ENCODE results near the gene TBC1D22A.

The TBC1D22A gene

DNA sequence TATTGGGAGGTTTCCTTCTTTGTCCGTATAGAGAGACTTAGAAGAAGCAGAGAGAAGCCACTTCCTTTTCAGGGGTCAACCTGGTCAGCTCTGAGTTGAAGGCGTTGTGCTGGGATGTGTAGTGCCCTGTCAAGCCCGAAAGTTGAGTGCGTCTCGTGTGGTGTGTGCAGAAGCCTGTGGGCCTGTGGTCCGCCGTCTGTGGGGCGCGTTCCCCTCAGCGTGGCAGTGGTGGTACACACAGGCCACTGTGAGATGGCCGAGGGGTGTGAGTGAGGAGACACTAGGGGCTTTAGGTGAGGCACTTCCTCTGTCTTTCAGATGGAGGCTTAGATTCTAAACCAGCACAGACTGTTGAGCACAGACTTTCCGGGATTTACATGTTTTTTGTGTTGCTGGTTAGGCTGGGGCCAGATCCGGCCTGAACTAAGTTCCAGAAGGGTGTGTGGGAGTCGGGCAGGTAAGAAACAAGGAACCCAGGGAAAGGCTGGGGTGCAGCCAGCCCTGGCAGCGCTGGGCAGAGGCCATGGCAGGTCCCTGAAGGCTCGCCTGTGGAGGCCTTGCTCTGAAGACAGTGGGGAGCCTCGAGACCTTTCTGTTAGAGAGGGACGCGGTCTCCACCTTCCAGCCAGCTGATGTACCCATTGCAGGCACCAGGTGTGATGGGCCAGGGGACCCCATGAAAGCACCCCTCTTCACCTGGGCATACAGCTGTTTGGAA is 194.2 kb downstream of the TBC1D22A start:
- DNase-seq (ENCODE audit: low read depth in 2 of 2): no peak

DNA sequence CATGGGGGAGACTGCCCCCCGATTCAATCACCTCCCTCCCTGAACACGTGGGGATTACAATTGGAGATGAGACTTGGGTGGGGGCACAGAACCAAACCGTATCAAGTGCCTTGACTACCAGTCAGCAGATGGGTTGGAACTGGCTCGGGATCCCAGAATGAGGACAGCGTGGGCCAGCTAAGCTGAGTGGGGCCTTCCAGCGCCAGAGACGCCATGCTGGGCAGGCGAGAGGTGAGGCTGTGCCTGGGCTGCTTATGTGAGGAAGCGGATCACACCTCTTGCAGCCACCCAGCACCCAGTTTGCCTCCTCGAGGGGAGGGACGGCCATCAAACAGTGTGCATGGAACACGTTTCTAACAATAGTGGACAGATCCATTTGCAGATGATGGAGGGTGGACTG is 195.1 kb downstream of the TBC1D22A start:
- DNase-seq (ENCODE audit: low read depth in 2 of 2): no peak

DNA sequence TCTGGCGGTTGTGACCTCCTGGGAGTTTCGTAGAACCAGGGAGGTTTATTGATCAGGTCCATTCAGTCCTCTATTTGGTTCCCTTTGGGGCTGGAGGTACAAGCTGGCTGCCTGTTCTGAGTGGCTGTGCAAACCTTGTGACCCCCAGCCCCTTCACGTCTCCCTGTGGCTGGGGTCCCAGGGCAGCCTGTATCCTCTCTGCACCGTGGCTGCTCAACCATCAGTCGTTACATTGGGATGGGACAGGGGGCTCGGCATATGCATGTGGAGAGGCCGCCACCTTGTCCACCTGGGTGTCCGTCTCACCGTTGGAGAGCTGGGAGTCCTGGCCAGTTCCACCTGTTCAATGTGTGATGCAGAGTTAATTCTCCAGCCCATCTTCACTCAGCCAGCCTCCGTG is 195.7 kb downstream of the TBC1D22A start:
- DNase-seq (ENCODE audit: low read depth in 2 of 2): no peak

DNA sequence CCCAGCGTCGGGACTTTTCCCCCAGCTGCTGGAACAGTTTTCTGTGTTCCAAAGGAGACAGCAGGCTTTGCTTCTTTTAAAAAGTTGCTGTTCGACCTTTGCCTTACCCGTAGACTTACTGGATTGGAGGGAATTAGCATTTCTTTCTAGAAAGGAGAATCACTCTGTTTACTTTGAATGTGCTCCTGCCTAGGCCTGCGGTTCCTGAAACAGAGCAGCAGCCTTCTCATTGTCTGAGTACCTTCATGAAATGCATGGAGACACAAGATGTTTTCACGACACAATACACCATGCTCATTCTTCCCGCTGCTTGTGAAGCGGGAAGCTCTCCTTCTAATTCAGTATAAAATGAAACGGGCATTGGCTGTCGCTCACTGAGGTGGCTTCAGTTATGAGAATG is 196.2 kb downstream of the TBC1D22A start:
- DNase-seq (ENCODE audit: low read depth in 2 of 2): no peak

DNA sequence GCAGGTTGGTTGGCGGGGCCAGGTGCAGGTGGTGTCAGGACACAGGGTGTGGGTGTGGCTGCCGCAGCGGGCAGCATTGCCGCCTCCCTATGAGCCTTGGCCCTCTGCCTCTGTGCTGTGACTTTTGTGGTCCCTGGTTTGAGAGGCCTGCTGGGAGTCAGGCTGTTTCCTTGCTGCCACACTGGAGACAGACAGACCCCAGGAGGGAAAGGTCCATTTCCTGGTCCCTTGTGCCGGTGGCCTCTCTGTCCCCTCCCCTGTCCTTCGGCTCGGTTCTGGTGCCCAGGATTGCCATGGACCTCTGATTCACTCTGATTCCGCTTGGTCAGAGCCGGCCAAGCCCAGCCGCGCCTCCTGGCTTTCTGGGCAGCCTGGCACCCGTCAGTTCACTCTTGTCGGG is 196.9 kb downstream of the TBC1D22A start:
- DNase-seq (ENCODE audit: low read depth in 2 of 2): no peak

DNA sequence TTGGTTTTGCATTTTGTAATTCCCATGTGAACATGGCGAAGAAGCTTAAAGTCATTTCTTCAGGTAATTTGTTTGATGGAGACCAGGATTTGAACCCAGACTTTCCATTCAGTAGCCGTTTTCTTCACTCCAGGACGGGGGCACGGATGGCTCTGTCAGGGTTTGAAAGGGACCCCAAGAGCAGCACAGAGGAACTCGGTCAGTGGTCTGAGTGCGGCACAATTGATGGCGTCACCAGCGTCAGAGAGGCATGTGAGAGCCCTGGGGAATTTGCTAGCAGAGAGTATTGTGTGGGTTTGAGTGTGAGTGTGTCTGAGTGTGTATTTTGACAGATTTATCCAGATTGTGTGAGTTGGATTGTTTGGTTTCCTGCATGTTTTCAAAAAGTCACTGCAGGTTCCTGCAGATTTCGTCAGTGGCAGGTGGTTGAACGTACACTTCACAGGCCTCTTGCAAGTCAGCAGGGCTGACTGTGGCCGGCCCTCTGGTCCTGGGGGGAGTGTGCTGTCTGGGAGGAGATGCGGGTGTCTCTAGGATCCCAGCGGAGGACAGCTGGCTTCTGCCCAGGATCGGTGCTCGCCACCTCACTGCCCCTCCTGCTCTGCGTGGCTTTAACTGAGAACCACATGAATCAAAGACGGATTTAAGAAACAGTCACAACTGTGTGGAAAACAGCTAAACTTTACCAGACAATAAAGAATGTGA is 199.3 kb downstream of the TBC1D22A start:
- DNase-seq (ENCODE audit: low read depth in 2 of 2): no peak

DNA sequence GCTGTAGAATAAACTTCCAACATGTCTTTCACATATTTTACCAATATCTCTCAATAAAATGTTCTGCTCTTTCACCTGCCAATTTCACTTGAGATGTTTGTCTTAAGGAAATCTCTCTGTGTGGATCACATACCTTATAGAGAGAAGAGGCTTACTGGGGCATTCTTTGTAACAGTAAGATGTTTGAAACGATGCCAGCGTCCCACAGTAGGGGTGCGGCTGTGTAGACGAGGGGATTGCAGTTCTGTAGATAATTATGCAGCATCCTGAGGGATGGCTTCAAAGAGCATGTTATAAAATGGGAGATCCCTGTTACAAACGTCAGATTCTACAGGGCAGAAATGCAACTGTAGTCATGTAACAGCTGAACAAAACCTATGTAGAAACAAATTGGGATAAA is 200.0 kb downstream of the TBC1D22A start:
- DNase-seq (ENCODE audit: low read depth in 2 of 2): no peak

DNA sequence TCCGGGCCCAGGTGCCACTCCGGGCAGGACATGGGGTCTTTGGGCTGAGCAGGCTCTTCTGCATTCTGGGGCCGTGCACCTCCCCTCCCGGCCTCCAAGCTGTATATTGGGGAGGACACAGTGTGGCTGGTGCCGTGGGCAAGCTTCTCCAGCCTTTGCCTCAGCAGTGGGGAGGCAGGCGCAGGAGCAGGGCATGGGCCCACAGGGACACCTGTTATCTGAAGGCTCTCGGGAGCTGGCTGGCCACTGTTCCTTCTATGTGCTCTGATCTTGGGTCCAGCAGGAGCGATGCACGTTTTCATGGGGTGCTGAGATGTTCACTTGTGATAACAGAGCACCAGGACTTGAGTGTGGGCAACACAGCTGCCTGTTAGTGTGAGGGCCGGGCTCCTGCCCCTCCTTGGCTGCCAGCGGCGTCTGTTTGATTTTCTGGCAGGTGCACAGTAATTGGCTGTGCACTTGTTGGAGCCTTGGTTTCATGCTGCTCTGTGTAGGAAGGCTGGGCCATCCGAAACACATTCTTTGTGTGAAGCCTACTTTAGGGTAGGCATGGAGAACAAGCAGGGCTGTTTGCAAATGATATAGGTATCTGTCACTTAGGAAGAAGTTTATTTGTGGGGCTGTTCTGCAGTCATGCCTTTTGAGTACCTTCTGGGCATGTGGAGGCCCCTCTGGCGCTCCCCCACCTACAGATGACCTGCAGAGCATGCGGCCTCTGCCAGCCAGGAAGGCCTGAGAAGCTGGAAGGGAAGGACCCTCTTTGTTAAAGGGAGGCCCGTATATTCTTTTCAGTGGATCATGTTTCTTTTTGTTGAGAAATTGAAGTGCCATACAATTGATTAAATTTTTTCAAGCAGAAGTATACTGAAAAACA is 201.5 kb downstream of the TBC1D22A start:
- DNase-seq (ENCODE audit: low read depth in 2 of 2): no peak

DNA sequence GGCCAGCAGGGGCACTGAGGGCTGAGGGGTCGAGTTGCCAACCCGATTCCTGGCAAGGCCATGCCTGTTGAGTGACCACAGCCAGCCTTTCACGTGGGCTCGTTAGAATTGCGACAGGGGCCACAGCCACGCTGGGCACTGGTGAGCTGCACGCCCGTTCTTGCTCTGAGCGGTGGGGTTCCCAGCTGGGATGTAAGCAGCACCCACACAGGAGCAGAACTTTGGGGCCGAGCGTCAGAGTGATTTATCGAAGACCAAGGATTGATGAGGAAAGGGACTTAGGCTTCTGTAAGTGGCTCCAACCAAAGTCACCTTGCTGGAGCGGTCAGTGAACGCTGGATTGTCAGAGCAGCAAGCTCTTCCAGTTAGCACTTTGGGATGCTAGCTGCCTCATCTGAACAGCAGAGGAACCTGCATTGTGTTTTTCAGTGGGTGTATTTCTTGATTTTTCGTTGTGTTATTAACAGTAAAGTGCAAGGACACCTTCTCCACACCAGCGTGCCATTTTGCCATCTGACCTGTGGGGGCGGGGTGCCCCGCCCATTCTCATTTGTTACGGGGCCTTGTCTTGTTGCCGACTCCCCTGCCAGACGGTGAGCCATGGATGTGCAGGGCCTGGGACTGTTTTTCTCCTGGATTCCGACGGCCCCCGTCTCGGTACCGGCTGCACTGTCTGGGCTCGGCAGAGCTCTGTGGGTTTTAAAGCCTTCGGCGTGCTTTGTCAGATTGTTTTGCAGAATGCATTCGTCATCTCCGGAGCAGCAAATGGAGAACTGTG is 202.5 kb downstream of the TBC1D22A start:
- DNase-seq (ENCODE audit: low read depth in 2 of 2): no peak

DNA sequence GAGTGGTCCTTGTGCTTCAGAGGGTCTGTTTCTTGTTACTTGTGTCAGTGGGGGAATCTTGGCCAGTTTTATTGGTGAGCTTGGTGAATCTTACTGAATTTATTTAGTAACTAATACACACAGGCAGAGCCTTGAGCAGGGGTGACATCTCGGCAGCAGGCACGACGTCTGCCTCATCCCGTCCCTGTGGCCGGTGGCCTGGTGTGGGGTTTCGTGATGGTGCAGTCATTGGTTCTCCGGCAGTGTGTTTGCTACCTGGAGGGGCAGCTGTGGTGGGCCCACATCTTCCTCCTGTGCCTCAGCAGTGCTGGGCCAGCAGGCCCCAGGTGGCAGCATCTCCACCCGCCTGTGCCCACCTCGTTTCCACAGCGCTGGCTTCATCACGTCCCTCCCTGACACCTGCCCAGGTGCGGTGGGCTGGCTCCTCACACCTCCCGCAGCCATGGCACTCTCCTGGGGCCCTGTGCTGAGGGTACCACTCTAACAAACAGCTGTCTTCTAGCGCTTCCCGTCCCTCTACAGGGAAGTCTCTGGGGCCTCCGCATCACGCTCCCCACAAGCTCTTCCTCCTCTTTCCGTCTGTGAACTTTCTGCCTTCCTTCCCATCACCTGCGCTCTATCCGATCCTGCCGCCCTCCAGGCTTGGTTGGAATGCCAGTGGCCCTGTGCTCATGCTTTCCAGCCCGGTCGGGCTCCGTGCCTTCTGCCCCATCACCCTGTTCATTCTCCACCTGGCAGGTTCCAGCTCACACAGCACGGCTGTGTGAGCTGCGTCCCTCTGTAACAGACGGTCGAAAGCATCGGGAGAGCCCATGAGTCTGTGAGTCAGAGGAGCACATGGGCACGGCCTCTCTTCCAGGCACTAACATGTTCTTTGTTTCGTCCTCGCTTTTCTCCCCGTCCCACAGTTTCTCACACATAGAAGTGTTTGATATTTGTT is 203.4 kb downstream of the TBC1D22A start:
- DNase-seq (ENCODE audit: low read depth in 2 of 2): no peak

DNA sequence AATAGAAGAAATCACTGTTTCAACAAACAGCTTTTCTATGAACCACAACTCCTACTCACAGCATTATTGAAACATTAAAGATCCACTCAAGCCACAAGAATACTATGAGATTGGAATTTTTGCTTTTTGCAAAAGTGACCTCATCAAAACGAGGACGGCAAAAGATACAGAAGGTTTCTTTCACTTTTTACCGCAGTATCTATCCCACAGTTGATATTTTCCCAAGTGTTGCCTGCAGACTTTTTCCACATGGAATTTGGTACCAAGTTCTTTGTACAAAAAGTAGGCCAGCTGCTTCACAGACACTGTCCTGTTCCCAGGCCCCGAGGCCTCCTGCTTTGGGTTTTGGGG is 204.0 kb downstream of the TBC1D22A start:
- no peak for DNase-seq (ENCODE audit: low read depth in 2 of 2)

DNA sequence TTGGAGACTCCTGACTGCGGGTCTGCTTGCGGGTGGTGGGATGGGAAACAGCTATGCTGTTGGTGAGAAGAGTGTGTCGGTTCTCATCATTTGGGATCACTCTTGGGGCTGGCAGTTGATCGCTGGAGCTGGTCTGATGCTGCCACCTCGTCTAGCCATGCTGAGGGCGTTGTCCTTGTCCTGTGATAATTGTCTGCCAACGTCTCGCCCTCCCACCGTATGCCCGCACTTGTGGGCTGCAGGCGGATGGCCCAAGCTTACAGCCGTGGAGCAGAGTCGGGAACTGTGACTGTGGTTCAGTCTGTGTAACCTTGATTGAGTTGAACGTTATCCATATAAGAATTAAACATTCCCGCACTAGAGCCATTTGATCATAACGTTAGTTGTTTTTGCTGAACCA is 204.4 kb downstream of the TBC1D22A start:
- no peak for DNase-seq (ENCODE audit: low read depth in 2 of 2)

DNA sequence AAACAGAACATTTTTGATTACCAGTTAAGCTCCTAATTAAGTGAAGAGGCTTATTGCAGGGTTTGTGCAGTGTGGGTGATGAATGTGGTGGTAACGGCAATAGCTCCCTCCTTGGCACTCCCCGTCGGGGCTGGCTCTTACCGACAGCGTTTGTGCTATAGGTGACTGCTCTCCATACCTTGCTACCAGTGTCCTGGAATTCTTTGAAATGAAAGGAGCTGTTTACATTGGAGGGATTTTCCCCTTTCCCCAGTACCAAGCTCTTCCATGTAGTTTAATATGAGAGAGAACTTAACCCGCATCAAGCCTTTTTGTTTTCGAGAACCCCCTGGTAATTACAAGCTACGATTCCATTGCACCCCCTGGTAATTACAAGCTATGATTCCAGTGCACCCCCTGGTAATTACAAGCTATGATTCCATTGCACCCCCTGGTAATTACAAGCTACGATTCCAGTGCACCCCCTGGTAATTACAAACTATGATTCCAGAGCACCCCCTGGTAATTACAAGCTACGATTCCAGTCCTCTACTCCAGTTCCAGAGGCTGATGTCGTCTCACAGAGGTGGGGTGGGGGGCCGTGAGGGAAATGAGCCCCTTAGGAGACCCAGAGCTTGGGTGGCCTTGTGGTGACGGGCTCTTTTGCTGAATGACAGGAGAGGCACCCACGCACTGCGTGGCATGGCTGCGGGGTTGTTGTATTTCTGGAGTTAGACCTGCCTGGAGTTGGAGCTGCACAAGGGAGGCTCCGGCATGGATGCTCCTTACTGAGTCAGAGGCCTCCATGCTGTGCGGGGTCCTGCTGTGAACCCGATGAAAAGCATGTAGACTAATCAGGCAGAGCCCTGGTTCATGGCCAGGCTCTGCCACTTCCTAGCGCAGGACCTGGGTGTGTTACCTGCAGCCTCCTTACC is 205.3 kb downstream of the TBC1D22A start:
- DNase-seq (ENCODE audit: low read depth in 2 of 2): no peak

DNA sequence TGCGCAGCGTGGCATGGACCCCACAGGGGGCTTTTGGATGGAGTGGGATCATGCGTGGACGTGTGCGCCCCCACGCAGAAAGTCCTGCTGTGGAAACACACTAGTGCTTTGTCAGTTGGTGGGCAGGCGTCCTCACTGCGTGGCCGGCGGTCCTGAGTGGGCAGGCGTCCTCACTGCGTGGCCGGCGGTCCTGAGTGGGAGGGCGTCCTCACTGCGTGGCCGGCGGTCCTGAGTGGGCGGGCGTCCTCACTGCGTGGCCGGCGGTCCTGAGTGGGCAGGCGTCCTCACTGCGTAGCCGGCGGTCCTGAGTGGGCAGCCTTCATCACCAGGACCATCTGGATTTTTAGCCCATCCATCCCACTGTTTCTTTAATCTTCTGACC is 205.9 kb downstream of the TBC1D22A start:
- no peak for DNase-seq (ENCODE audit: low read depth in 2 of 2)

DNA sequence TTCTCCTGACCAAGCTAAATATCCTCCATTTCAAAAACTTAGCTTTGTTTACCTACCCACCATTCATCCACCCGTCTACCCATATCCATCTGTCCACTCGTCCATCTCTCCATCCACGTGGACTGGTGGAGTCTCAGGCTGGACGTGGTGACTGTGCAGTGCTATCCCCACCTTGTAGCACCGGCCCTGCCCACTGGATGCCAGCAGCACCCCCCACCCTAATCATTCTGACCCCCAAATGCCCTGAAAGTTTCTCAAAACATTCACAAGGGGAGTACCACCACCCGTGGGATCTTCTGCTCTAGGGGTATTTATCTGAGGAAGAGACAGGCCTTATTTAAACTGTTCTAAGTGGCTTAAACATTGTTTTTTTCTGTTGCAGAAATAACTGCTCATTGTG is 206.4 kb downstream of the TBC1D22A start:
- DNase-seq (ENCODE audit: low read depth in 2 of 2): no peak

DNA sequence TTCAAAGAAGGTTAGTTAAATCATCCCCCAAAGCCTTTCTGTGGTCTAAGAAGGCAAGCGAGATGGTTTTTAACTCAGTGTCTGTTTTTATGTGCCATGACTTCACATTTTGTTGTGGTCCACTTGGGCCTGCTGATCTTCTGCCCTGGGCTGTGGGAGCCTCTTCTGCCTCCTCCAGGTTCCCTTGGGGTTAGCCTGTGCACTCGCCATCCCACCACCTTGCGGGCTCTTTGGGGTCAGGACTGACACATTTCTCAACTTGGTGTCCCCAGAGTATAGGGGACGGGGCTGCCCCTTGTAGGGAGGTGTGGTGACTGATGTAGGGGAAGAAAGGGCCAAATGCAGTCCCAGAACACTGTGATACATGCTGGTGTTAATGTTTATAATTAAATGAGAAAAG is 207.0 kb downstream of the TBC1D22A start:
- peak; percentile 38 to 41 for DNase-seq (ENCODE audit: low read depth in 2 of 2)

DNA sequence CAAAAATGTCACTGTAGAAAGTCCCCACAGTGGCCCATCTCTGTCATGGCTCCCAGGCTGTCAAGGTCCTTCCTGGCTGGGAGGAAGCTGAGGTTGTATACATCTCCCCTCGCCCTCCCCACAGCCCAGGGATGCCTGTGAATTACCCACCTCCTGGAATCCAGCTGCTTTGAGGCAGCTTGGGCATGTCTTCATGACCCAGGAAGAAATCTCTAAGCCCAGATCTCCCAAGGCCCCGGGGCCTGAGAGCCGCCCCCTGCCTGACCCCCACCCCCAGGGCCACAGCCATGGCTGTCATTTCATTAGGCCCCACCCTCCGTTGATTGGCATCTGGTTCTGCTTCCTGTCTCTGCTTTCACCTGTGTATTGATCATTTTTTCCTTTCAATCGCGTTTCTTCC is 207.5 kb downstream of the TBC1D22A start:
- no peak for DNase-seq (ENCODE audit: low read depth in 2 of 2)

DNA sequence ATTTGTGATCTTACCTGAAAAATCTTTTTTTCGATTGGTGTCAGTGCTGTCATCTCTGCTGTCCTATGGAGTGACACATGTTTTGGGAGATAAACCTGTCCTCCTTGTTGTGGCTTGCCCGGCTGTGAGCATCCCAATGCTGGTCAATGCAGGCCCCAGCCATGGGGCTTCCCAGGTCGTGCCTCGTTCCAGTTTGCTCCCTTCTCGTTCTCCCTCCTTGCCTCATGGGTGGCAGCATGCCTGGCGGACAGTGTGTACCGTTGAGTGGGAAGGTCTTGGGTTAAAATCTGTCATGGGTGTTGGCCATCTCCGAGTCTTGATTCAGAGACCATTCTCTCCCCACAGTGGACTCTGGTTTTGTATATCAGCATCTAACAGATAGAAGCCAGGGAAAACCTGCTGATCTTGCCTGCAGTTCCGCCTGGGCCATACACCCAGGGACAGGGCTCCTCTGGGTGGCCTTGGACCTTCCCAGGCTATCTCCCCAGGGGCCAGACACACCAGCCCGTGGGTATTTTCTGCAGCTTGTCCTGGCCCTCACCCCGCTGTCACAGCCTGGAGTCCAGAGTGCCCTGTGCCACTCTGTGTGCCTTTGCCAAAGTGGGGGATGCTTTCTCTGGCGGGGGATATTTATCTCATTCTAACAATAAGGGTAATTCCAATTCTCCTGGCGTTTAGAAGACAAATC is 208.1 kb downstream of the TBC1D22A start:
- no peak for DNase-seq (ENCODE audit: low read depth in 2 of 2)

DNA sequence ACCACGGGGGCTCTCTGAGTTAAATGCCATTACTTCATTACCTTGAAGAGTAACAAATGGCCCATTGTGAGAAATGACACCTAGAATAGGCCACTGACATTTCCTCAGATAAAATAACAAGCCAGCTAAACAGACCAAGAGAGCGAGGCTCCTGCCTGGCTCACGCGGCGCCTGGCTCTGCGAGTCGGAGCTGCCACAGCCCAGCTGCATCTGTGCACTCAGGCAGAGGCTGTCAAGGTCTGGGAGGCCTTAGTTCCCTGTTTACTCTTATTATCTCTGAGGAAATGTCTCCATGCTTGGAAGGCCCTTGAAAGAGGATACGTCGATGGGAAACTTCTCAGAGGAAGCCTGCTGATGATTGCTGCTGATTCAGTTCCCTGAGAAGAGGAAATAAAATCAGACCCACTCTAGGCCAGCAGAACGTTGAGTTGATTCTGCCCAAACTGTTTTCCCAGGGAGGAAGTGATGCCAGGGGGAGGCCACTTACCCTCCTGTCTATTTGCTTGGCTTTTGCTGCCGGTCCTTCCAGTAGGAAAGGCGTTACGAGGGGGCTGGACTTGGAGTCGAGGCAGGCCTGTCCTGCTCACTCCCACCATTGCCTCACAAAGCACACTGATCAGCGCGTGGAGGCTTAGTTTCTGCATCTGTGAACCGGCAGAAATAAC is 208.8 kb downstream of the TBC1D22A start:
- DNase-seq (ENCODE audit: low read depth in 2 of 2): no peak

All from stimulated activated CD4-positive, alpha-beta T cell treated with anti-CD3 and anti-CD28 coated beads, Interleukin-15, amount 100 ng/mL, for 48 hours (primary cell).